ENCODE measurements around the gene PRRG3. TPM values are rescaled to one million over a fixed set of nuclear protein-coding genes. Genes with fewer than 3 reads are reported as not detected.

The PRRG3 gene
- polyA plus RNA-seq, 10 donors, result 24.7 to 33.5 (median 29.0) TPM

DNA sequence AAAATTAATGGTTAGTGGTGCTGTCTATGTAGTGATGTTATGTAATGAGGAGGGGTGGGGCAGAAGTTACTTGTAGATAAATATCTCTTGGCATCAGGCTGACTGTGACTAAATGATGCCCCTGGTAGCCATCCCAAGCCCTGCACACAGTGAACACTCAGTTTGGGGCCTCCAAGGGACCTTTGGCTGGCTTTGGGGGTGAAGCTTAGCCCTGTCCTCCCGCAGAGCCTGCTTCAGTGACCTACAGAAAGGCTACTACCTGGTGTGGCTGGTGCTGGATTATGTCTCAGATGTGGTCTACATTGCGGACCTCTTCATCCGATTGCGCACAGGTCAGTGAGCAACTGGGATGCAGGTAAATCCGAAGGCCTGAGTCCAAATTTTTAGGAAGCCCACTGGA, 47.1 kb downstream of the PRRG3 start:
- DNase-seq, result no peak

DNA sequence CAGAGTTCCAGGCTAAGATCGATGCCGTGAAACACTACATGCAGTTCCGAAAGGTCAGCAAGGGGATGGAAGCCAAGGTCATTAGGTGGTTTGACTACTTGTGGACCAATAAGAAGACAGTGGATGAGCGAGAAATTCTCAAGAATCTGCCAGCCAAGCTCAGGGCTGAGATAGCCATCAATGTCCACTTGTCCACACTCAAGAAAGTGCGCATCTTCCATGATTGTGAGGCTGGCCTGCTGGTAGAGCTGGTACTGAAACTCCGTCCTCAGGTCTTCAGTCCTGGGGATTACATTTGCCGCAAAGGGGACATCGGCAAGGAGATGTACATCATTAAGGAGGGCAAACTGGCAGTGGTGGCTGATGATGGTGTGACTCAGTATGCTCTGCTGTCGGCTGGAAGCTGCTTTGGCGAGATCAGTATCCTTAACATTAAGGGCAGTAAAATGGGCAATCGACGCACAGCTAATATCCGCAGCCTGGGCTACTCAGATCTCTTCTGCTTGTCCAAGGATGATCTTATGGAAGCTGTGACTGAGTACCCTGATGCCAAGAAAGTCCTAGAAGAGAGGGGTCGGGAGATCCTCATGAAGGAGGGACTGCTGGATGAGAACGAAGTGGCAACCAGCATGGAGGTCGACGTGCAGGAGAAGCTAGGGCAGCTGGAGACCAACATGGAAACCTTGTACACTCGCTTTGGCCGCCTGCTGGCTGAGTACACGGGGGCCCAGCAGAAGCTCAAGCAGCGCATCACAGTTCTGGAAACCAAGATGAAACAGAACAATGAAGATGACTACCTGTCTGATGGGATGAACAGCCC, 48.6 kb downstream of the PRRG3 start:
- no peak for DNase-seq

DNA sequence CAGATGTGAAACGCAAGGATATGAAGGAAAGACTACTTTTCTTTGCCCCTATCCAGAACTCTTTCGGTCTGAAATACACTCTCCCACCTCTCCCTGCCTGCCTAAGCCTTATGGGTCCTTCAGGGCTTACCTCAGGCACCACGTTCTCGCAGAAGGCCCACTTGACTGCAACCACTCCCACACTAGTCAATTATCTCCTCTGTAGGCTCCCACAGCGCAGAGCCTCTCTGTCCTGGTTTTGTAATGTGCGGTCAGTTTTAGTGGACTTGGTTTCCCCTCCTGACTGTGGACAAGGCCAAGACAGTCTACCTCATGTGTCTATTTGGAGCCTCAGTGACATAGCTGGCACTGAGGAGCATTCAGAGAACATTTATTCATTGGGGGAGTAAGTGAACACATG, 50.4 kb downstream of the PRRG3 start:
- no peak for DNase-seq

- DNase-seq, result no peak
Measured at GRCh38 chrX:151746502-151746901, 51.2 kb downstream of the PRRG3 start.

- no peak for DNase-seq
Measured at GRCh38 chrX:151750511-151750910, 55.3 kb downstream of the PRRG3 start.

DNA sequence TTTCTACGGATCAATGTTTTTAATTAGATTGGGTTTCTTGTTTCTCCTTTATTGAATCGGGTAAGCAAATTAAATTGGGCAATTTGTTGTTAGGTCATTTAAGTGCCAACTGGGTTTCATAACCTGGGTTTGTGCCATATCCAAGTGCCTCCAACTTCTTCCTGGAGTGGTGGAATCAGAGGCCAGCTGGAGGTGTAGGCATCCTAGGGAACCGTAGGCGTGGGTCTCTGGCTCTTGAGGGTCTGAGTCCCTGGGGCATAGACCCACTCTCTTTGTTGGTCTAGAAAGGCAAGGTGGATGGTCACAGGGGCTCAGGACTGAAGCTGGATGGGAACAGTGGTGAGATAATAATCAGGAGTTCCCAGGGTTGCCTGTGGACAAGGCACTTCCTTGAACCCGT, 57.6 kb downstream of the PRRG3 start:
- no peak for DNase-seq

GRCh38 chrX:151753313-151754046, 58.2 kb downstream of the PRRG3 start:
- peak in 2 of 3 donors; percentile 74 to 83 for DNase-seq

GRCh38 chrX:151754047-151754429, 58.8 kb downstream of the PRRG3 start:
- DNase-seq, result peak in 1 of 3 donors; percentile 45

DNA sequence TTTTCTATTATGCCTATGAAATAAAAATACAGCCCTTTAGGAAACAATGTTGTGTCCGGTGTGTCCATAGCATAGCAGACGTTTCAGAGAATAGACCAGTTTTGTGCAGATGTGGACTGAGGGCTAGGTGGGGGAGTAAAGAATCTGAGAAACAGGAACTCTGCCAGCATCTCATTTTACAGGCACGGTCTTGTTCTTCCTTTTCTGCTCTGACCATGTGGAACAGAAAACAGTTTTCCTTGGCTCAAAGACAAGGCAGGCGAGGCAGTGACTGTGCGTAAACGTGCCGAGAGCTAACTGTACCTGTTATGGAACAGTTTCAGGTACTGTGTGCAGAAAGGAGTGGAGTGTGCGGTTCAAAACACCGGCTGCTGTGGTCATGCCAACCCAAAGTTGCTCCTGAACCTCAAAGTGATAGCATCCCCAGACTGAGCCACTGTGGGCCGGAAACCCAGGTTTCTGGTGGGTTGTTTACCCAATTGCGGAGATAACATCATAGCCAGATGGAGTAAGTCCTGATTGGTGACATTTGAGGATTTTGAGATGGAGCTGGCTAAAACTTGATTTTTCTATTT, 59.5 kb downstream of the PRRG3 start:
- peak in 2 of 3 donors; percentile 40 to 75 for DNase-seq

Other genes starting within 250 kb of the PRRG3 start
- gene PASD1, start 131.8 kb upstream of the PRRG3 start, polyA plus RNA-seq (ENCODE audit: insufficient read length in 10 of 10), result under 1 TPM in 4 of 10 donors, not detected in 6; 0.04 to 0.12 (median 0.07) TPM
- gene FATE1, start 20.6 kb downstream of the PRRG3 start, polyA plus RNA-seq (ENCODE audit: insufficient read length in 10 of 10), result 1 to 10 TPM in 9 of 10 donors, under 1 TPM in 1; 0.56 to 1.8 (median 1.3) TPM
- gene CNGA2, start 39.3 kb downstream of the PRRG3 start, polyA plus RNA-seq (ENCODE audit: insufficient read length in 10 of 10), result under 1 TPM in 1 of 10 donors, not detected in 9; 0.07 TPM
- gene MAGEA4, start 217.4 kb downstream of the PRRG3 start, polyA plus RNA-seq (ENCODE audit: insufficient read length in 10 of 10), result not detected

Data from muscle of back (tissue), 11 donors.